DMS153 (cell line): ENCODE measurements around the gene KANSL3.

Experiments
- DNase-seq: peaks from one replicate; lab custom pipeline; 2025; lab: John Stamatoyannopoulos, UW

Gene KANSL3

DNA sequence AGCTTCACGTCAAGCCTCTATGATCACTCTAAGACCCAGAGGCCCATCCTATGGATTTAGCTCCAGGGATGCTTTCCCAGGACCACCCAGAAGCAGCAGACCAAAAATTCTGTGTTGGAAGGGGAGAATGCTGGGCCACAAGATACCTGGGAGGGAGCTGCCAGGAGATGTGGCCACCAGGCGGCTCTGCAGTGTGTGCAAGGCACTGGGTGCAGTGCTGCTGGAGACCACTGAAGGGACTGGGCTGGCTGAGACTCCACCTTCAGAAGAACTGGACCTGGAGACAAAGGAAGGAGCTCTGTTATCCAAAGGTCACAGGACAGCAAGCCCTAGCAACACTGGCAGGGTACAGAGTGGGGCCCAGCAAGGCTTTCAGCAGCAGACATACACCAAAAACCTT is 34.0 kb downstream of the KANSL3 start:
- DNase-seq = no peak

DNA sequence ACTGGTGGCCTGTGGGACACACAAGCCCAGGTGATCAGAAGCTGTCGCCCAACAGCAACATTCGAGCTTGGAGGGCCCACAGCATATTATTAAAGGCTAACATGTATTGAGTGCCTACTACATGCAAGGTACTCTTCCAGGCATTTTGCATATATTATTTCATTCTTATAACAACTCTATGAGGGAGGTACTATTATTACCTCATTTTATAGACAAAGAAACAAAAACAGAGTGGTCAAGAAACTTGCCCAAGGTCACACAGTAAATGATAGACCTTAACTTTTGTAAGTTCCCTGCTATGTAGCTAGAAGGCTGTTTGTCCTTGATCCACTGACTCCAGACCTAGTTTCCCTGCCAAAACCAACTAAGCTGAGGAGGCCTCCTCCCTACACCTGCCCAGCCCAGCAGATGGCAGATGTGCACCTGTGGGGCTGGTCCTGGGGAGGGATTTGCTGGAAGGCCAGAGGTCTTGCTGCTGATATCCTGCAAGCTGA is 35.7 kb downstream of the KANSL3 start:
- DNase-seq = no peak

DNA sequence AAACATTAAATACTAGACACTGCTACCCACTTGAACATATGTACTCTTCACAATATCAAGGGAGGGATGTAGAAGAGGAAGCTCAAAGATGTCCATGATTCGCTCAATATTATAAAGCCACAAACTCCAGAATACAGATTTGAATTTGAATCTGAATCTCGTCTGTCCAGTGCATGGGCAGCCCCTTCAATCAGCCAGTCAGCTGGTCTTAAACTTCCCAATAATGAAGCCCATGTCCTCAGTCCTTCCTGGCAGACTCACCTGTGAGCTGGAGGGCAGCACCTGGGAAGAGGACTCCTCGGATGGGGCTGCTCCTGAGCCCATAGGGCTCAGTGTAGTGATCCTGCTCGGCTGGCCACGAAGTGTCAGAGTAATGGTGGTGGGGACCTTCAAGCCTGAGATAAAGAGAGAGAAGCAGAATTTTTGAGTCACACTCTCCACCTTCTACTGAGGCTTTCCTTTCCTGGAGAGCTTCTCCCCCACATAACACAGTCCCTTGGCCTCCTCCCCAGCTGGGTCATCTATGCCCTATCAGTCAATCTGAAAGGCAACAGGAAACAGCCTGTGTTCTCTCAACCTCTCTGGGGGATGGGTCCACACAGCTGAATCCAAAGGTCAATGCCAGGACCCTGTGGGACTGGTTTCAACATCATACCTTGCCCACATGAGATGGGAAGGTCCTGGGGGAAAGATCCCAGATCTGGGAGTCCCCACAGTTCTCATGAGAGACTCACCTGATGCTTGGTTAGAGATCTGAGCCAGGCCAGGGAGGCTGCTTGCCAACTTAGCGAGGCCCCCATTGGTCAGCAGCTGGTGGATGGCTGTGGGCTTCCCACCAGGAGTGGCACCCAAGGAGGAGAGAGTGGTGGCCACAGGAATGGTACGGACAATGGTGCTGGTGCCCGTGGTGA is 36.5 kb downstream of the KANSL3 start:
- DNase-seq = no peak

DNA sequence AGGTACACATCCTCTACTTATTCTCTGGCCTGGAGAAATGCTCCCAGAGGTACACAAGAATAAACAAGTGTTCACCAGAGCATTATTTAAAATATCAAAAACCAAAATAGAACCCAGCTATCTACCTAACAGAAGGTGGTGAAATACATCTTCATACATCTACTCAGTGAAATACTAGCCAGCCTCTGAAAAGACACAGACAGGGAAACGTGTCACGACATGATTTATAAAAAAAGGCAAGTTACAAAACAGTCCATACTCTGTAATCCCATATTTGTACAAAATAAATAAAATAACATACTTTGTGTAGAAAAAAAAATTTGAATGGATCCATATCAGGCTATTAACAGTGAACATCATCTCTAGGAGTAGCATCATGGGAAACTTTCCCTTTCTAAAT is 38.2 kb downstream of the KANSL3 start:
- DNase-seq = no peak

DNA sequence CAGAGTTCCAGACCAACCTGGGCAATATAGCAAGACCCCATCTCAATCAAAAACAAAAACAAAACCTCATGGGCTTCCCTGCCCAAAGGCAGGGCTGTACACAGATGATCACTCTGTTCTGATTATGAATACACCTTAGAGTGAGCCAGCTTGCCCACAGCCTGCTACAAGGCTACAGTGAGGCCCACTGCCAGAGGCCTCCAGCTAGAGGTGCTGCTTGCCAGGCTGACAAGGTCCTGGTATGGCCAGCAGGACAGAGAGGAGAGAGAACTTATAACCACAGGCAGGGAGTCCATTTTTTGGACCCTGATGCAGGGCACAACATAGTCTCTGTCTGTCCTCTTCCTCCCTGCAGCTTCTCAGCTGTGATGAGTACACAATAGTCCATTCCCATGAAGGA is 41.5 kb downstream of the KANSL3 start:
- DNase-seq = no peak

DNA sequence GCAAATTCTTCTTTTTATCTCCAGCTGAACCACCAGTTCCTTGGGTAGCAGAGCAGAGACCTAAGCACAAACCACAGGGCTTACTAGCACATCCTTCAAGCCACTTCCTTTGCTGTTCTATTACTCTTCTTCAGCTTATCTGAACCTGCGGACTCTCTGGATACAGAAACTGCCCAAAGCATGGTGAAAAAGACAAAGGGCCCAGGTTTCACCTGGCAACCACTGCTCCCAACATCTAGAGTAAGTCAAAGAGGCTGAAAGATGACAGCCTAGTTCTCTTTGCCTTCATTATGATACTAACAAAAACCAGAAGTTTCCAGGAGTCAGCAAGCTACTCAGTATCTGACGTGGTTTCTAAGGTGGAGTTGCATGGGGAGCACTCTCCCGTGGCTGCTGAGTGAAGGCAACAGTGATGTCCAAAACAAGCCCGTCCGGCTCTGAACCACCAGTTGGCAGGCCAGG is 43.4 kb downstream of the KANSL3 start:
- no peak for DNase-seq

DNA sequence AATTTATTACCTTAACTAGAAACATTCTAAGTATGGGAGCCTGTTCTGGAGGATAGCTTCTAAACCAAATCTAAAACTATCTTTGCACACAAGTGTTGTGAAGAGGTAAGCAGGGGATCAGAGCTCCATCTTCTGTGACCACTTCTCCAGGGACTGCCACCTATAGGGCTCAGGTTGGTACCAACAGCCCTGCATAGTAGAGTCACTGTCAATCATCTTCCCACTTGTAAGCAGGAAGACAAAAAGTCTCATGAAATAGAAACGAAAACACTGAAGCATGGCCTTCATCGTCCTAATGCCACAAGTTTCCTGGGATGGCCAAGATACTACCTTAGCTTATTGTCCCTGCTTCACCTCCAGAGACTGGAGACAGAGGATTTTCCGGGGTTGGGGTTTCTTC is 43.8 kb downstream of the KANSL3 start:
- no peak for DNase-seq

DNA sequence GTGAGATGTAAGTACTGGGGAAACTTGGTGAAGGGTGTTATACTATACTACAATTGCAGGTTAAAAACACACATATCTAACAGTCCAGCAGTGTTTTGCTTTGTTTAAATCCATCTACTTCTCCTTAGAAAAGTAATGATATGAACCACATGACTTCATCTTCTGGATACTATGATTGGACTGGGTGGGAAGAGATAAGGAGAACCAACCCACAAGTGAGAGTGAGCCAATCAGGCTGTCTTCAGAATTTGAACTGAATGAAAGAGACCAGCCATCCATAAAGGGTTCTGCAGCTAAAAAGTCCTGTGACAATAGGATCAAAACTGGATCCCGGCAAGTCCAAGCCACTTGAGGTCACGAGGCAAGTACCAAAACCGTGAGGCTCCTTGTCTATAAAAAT is 46.6 kb downstream of the KANSL3 start:
- no peak for DNase-seq

DNA sequence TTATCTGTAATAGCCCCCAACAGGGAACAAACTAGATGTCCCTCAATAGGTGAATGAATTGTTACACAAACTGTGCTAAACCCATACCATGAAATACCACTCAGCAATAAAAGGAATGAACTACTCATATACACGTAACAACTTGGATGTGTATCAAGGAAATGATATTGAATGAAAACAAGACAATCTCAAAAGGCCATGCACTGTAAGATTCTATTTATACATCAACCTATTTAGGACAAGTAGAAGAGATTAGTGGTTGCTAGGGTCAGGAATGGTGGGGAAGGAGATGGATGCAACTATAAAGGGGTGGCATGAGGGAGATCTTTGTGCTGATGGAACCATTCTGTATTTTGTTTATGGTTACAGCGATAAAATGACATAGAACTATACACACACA is 47.1 kb downstream of the KANSL3 start:
- DNase-seq = no peak

DNA sequence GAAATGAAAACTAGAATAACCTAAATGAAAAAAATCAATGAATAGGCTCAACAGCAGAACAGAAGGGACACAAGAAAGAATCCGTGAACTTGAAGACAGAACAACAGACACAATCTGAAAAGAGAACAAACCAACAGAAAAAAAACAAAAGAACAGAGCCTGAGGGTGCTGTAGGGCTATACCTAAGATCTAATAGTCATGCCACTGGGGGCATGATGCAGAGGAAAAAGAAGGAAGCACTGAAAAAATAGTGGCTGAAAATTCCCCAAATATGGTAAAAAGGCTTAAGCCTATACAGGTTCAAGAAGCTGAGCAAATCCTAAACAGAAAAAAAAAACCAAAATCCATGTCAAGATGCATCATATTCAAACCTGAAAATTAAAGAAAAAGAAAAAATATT is 50.3 kb downstream of the KANSL3 start:
- no peak for DNase-seq

DNA sequence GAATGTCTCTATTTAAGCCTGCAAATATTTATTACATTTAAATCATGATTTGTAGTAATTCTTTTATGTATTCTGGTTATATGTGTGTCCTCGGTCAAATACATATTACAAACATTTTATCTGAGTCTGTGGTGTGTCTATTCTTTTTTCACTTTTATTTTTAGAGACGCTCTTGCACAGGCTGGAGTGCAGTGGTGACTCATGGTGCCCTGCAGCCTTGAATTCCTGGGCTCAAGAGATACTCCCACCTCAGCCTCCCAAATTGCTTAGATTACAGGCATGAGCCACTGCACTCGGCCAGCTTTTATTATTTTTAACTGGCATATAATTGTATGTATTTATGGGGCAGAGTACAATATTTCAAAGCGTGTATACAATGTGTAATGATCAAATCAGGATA is 54.1 kb downstream of the KANSL3 start:
- no peak for DNase-seq

DNA sequence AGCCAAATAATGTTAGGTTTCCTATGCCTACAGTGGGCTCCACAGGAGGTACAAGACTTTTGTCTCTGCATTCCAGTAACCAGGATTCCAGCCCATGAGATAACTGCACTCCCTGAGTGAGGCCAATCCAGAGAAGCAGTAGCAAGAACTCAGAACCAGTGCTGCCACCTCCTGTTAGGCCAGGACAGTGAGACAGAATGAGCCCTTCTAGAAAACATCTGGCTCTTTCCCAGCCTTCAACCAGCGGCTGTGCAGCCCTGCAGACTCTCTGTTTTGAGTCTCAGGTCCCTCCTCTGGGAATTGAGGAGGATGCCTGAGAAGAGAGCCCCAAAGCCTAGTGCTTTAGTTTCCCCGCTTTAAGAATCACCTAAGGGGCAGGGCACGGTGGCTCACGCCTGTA is 57.3 kb downstream of the KANSL3 start:
- no peak for DNase-seq

DNA sequence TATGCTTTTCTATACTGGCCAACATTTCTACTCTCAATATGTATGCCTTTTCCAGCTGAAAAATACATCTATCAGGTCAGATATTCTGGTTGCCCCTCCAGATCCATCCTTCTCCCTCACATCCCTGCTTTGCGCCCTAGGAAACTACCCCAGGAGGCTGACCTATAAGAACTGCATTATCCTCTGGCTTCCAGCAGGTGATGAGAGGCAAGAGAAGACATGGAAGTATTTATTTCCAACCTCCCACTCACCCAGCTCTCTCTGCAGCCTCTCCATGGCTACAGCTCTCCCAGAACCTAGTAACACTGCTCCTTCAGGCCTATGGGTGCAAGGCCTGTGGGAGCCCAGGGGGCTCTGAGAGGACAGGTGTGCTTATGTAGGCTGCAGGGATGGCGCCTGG is 58.7 kb downstream of the KANSL3 start:
- DNase-seq = no peak

DNA sequence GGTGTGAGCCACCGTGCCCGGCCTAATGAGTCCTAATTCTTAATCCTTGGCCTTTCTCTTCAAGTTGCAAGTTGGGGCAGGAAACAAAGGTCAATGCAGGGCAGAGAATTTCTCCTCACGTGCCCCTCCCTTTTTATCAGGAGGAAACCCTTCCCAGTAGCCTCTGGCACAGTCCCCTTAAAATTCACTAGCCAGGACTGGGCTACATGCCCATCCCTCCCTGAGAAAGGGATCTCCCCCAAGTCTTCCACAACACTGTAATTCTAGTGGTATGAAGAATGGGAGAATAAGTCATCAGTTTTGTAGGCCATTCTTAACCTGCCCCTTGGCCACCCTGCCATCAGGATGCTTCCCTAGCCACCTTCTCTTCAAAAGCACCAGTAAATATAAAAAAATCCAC is 59.4 kb downstream of the KANSL3 start:
- DNase-seq = no peak

DNA sequence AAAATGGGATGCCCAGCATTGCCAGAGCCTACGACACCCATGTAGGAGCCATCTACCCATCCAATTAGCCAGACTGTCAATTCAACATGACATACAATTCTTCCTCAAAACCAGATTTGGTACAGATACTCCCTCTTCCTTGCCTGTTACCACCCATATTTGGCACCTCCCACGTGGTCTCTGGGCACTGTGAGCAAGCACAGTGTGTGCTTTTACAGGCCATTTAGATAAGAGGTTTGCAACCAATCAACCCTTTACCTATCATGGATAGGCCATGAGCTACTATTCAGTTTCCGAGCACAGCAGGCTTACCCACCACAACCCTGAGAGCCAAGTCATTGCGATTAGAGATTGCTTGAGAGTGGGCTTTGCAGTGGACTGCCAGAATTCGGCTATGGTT is 60.6 kb downstream of the KANSL3 start:
- no peak for DNase-seq

DNA sequence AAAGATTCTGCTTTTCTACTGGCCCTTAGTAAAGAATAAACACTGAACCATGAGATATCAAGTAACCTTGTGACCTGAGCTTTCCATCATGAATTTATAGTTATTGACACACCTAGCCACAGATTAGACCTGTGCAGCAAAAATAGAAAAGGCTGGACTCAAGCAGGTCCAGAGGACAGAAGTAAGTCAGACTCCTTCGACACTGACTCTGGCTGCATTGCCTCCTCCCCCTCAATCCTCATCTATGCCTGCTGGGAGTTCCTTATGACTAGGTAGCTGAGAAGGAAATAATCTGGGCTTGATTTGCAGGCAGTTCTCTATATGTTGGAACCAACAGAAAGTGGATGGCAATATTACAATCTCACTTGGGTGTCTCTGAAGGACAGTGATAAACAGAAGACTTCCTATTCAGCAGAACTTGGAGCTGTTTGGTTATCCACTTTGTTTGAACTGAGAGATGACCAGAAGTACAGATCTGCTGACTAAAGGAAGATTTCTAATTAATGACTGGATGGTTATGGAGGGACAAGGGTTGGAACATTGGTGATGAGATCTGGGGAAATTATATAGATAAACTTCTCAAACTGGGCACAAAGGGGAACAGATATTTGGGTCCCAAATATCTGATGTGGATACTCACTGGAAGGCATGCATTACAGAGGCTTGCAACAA is 62.2 kb downstream of the KANSL3 start:
- DNase-seq = no peak

DNA sequence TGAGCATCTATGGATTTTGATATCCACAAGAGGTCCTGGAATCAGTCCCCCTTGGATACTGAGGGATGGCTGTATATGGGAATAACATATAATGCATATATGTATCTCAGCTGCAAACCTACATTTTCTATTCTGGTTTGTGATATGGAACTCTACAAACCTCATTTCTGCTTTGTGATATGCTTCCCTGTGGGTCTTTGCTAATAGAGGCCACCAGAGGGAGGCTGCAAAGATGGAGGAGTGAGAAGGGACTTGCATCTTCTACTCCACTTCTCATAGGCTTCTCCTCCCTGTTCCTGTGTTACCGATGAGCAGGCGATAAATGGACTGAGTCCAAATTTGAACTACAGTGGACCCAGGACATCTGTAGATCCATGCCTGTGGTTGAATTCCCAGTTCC is 63.7 kb downstream of the KANSL3 start:
- DNase-seq = no peak

DNA sequence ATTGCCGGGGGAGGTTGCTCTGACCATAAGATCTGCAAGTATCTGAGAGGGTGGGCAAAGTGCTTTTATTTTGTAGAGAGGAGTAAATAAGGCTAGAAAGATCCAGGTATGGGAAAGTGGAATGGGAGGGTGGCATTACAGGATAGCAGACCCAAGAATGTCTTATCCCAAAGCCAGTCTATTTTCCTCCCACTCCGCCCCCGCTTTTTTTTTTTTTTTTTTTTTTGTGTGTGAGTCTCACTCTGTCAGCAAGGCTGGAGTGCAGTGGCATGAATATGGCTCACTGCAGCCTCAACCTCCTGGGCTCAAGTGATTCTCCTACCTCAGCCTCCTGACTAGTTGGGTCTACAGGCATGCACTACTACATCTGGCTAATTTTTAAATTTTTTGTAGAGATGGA is 70.0 kb downstream of the KANSL3 start:
- no peak for DNase-seq

DNA sequence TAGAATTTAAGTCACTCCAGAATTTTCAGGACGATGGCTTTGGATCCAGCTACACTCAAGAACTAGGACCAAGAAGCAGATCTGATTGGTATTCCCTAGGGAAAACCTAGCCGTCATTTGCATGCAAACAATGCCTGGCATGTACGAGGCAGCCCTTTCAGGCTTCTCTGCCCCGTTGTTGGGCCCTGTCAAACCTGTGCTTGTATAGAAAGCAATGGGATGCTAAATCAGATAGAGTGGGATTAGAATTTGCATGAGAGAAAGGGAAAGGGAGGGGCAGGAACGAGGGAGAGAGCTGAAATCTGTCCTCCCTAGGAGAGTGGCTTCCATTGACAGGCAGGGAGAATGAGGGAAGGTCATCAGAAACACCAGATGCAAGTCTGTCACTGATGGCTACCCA is 73.0 kb downstream of the KANSL3 start:
- DNase-seq = no peak

DNA sequence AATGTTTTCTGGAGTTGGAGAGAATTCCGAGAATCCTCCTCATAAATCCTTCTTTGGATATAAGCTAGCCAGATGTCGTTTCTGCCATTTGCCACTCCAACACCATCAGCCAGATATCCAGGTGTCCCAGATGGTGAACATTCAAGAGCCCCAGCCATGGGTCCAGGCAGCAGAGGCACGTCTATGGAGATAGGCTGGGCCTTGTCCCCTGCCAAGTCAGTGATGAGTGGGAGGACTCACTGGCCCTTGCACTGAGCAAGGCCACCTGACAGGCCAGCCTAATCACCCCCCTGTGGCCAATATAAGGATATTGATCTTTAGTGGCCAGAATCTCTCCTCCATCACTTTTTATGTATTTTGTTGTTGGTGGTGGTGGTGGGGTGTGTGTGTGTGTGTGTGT is 73.5 kb downstream of the KANSL3 start:
- DNase-seq = no peak

DNA sequence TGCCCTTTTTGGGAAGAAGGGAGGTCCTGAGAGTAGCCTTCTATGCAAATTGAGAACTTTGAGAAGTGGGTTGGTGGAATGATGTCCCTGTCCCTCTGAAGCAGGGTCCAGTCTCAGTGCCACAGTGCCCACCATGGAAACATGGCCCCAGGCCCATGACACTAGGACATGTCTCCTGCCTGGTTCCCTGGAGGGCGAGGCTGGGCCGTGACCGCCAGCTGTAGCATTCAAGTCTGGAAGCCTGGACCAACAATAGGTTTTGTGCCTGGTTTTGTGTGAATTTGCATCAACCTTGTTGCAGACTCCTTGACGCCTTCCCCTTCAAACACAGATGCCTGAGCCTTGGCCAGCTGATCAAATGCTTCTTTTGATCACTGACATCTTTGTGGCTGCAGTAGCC is 74.1 kb downstream of the KANSL3 start:
- DNase-seq = no peak

DNA sequence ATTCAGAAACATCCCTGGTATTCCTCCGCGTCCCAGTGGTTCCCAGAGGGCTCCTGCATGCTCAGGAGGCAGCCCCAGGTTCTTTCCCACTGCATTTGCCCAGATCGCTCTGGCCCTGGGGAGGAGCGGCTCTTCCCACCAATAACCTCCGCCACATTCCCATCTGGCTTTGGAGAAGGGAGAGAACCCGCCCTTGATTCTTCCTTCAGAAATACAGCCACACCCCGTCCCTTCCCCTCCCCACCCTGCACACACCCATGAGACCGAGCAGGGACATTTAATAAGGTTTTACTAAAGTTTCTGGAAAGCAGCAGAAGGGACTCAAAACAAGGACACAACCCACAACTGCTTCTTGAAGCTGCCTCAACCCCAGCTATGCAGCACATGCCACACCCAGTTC is 79.6 kb downstream of the KANSL3 start:
- DNase-seq = no peak

DNA sequence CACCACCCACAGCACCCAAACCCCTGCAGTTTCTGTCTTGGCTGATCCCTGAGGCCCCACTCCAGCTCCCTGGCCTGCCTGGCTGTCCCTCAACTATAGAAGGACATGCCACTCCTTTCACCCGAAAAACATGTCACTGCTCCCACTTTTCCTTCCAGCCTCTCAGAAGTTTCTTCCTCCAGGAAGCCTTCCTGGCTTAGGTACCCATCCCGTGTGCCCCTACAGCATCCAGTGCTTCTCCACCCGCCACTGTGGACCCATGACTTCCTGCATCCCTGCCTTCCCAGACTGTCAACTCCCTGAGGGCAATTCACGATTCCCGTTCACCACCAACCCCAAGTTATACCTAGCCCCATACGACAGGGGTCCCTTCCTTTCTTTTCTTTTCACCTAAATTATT is 80.1 kb downstream of the KANSL3 start:
- no peak for DNase-seq
